Stimulated activated naive CD4-positive, alpha-beta T cell (primary cell): ENCODE data around the gene GOLIM4.
A peak's percentile ranks its signal among the peaks of the same experiment; 100 is the strongest.

Source experiments
- DNase-seq, 6 experiments: peaks; one replicate each; lab custom pipeline; 2025; lab: John Stamatoyannopoulos, UW

The GOLIM4 gene

DNA sequence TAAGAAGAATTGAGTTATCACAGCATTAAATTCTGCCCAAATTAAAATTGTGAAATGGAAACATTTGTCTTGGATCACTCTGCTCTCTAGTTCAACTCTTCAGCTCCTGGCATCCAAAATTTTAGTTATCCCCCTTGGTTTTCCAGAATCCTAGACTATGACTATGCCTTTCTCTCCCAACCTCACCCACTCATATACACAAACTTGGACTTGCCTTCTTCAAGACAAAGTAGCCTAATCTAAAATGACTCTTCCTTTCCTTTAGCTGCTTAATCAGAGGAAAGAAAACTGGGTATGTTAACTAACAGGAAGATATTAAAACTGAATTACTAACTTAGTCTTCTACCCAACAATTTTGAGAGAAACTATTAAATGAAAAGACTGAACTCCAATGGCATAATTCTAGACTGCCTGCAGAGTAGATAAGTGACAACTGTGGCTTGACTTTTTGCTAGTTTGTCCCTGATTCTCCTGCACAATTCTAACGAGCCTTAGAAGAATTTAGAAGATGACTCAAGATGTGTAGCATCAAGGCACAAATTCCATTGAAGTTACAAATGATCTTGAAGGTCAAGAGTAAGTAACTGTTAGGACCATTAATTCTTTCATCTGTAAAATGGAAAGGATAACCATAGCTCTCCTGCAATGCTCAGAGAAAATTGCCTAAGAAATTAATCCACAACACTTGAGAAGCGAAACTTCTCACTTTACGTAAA, 5.2 kb upstream of the GOLIM4 start:
- no peak for DNase-seq

DNA sequence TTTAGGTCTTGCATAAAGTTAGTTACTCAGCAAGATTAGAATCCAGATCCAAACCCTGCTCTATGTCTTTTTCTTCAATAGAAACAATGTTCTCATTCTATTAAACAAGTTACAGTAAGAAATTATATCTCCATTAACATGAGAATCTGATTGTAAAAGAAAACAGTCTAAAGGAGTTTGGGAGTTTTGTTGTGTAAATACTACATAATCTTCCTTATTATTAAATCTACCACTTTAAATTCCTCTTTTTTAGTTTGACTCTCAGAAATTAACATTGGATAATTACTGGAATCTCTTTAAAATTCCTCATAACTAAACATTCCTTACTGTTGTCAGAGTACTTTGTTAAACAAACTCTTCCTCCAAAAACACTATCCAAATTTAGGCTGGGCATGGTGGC, 1.7 kb upstream of the GOLIM4 start:
- no peak for DNase-seq

DNA sequence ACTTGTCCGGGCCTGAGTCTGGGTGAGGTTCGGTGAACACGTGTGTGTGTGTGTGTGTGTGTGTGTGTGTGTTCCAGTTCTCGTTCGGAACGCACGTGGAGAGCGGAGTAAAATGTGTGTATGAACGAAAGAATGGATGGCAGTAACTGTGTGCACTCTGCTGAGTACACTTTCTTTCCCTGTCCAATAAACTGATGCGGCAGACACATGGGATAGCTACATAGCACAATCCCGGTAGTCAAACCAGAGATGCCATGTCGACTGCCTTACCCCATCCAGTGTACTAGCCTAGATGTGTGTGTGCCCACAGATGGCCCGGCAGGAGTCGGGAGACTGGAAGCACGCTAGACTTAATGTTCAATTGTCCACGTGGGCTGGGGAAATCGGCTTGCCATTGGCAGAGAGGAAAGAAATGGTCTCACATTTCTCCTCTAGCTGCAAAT, 507 bp upstream of the GOLIM4 start:
- DNase-seq: peak in 2 of 6 experiments; percentile 5 to 16

DNA sequence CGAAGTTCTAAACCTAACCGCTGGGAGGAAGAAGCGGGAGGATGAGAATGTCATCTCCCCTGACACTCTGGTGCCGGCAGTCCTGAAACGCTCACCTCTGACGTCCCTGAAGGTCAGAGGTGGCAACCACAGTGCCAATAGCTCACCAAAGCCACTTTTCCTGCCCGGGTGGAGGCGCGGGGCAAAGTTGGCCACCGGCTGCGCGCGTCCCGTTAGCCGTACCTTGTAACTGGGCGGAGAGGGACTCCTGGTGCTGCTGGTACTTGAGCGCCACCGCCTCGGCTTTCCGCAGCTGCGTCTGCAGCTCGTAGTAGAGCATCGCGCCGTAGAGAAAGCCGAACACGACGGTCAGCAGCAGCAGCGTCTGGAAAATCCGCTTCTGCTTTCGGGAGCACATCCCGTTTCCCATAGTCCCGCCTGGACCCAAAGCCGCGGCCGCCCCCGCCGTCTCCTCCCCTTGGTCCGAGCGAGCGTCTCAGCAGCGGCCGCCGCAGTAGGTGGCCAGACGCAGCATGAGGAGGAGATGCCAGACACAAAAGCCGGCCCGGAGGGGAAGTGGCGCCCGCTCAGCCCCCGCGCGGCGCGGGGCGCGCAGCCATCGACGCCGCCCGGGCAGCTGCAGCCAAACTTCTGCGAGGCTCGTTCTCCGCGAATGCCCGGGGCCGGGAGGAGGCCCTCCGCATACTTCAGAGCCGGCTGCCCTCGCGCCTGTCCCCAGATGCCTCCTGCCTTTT, 680 bp downstream of the GOLIM4 start:
- DNase-seq: peak in 2 of 6 experiments; percentile 1 to 24

DNA sequence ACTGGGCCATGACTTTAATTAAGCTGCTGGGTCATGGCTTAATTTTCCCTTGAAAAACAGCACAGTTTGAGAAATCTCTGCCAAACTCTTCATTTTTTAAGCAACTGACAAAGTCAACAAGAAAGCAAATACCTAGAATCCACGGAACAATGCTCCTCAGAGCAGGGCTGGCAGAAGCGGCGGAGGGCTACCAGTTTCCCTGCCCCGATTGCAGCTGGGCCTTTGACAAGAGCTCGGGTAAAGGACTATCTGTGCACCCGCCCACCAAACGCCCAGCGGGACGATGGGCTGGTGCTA, 1.2 kb downstream of the GOLIM4 start:
- DNase-seq: no peak

DNA sequence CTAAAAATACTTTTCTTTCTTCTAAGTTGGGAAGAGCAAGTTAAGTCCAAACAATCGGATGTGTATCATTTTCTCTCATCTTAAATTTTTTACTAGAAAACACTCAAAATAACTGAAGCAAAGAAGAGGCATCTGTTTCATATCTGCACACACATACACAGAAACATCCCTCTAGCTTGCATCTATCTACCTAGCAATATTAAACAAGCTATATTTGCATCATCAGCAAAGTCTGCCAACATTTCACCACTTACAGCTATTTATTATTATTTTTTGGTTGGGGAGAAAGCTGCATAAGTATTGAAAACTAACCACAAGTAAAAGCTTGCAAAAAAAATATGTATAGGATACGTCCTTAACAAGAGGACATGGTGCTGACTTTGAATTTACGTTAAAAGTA, 1.9 kb downstream of the GOLIM4 start:
- no peak for DNase-seq

DNA sequence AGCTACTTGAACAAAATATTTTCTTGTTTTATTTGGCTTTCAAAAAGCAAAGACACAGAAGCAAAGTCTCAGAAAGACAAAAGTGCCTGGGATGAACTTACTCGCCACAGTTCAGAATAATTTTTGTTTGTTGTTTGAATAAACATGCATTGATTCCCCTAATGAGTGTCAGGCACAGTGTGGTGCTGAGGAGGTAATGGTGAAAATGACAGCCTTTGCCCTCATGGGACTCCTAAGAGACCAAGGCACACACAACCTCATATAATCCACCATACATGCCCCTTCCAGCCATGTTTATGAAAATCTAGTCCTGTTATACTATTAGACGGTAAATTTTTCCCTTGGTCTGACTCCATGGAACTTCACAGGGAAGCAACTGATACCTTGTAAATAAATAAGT, 2.5 kb downstream of the GOLIM4 start:
- DNase-seq: no peak

DNA sequence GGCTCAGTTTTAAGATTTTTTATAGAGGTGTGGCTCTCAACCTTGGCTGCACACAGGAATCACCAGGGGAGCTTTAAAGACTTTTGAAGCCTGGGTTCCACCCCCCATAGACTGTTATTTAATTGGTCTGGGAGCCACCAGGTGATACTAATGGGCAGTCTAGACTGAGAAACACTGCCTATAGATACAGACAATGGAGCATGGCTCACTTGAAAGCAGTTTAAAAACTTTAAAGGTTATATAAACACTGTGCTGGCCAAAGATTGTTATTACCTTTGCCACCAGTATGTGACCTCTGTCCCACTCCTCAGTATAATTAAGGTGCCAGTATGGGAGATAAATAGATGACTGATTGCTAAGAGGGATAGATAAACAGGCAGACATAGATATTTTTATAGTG, 3.8 kb downstream of the GOLIM4 start:
- DNase-seq: no peak

DNA sequence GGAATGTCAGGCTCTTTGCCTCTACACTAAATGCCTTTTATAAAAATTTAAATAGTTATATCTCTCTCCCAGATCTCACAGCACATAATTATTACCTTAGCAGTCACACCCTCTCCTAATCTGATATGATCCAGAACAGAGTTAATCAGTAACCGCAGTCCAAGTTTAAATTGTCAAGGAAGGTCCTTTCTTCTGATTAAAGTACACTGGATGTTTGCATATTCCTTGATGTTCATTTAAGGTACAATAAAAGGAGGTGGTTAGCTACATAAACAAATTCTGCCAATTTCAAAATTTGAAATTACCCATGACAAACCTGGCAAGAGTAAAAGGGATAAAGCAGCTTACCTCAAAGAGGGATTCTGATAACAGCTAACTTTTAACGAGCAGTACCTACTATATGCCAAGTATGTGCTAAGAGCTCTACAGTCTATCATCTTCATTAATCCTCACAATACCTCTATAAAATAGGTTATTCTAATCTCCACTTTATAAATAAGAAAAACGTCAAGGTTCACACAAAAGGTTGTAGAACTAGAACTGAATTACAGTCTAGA, 4.3 kb downstream of the GOLIM4 start:
- no peak for DNase-seq

DNA sequence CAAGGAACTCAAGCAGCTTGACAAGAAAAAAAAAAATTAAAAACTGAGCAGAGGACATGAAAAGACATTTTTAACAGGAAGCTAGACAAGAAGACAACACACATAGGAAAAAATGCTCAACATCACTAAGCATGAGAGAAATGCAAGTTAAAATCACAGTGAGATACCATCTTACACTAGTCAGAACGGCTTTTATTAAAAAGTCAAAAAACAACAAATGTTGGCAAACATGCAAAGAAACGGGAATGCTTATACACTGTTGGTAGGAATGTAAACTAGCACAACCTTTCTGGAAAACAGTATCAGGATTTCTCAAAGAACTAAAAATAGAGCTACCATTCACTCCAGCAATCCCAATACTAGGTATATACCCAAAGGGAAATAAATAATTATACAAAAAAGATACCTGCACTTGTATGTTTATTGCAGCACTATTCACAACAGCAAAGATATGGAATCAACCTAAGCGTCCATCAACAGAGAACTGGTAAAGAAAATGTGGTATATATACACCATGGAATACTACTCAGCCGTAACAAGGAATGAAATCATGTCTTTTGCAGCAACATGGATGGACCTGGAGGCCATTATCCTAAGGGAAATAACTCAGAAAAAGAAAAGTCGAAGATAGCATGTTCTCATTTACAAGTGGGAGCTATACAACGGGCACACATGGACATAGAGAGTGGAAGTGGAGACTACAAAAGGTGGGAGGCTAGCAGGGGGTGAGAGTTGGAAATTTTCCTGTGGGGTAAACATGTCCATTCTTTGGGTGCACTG, 5.2 kb downstream of the GOLIM4 start:
- no peak for DNase-seq

DNA sequence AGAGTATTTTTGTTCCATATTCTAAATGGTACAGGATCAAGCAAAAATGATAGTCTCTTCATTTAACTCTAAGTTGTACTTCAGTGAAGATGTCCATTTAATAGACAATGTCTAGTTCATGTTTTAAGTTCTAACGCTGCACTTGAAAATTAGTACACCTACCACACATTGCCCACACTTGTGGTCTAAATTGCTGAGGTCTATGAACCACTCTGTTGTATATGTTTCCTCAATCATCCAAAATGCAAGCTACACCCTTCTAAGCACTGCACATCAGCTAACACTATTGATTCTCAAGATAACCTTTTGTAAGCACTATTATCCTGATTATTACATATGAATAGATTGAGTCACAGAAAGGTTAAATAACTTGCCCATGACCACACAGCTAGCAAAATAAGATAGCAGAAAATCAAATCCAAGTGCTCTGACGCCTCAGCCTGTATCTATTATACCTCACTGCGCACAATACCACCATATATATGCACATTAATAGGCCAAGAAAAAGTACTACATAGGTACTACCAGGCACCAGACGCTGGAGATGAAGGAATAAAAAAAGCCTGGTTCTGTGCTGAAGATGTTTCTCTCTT, 6.4 kb downstream of the GOLIM4 start:
- no peak for DNase-seq

DNA sequence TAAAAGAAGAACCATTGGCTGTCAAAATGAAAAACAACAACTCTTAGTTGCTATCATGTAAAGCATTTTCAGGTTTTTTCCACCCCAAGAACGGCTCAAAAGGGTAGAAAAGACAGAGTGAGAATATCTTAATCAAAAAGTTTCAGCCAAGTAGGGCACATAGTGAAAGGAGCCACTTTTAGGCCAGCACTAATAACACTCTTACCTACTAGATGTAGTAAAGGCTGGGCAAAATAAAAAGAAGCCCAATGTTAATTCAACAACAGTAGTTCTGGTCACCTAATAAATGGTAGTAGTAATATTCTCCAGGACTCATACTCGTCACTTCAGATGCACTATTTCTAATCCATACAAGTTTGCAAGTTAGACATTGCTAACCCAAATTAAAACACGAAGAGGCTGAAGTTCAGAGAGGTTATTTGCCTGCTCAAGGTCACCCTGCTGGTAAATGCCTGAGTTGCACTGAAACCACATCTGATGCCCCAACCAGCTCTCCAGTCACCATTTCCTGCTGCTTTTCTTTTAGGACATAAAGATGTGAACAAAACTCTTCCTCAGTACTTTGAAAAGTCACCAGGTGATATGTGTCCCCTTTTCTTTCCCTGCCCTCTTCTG, 7.5 kb downstream of the GOLIM4 start:
- no peak for DNase-seq

DNA sequence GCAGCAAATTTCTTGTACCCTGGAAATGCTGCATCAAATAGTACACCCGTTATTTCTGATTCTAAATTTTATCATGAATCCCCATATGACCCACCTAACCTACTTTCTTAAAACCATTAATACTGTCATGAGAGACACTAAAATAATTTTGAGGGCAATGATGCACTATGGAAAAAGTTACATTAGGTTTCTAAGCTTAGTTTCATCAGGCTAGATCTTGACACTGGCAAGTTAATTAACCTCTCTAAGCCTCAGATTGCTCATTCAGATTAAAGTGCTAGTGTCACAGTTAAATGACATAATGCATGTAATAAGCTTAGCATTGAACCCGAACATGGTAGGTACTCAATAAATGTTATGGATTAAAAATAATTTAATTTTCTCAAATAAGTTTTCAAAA, 8.2 kb downstream of the GOLIM4 start:
- DNase-seq: no peak

DNA sequence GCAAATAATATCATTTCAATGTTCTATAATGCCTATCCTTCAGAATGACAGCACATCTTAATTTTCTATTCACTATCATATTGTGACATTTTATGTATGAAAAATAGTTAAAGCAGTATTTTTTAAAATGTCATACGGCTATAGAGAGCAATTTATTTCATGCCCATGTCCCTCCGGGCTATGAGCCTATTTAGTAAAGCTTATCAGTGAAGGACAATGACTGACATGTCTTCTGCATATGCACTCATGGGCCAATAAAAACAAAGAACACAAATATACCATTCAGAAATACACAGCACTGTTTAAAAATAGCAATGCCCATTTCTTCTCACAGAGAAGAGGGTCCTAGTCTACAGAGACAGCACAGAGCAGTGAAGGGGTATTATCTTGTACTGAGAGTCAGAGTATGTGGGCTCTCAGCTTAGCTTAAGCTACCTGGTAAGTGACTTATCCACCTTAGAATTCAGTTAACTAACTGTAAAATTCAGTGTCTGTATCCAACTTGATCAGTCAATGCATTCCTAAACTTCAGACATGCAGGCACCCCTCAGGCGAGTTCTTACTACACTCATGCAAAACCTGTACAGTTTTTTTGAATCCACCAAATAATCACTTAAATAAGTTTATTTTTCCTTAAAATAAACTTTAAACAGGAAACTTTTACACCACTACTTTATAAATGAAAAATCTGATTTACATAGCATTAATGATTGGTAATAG, 9.0 kb downstream of the GOLIM4 start:
- no peak for DNase-seq

DNA sequence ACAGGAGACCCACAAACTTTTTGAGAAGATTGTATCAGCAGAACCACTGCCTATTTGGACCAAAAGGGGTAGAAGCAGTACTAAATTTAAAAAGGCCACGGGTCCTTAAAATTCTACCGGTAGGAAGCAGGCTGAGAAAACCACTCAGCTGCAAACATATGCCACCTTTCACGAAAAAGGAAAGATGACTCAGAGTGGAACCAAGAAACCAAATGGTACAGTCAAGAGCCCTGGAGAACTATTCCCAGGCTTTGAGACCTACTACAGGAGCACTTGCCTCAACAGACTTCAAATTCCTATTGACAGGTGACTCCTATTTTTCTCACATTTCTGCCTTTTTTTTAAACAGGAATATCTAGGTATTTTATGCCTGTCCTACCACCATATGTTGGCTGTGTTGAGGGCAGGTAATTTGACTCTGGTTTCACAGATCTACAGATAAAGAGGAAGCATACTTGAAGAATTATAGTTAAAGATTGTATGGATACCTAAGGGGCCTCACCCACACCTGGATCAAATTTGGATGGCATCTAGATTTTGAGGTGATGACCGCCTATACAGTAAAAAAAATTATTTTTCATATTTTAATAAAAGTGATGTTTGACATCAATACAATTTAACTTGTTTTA, 10.1 kb downstream of the GOLIM4 start:
- DNase-seq: no peak

DNA sequence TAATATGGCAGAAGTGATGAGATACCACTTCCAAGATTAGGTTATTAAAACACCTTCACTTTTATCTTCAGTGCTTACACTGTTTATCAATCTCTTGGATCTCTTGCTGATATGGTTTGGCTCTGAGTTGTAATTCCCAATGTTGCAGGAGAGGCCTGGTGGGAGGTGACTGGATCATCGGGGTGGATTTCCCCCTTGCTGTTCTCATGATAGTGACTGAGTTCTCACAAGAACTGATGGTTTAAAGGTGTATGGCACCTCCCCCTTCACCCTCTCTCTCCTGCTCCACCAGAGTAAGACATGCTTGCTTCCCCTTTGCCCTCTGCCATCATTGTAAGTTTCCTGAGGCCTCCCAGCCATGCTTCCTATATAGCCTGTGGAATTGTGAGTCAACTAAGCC, 11.8 kb downstream of the GOLIM4 start:
- DNase-seq: no peak

DNA sequence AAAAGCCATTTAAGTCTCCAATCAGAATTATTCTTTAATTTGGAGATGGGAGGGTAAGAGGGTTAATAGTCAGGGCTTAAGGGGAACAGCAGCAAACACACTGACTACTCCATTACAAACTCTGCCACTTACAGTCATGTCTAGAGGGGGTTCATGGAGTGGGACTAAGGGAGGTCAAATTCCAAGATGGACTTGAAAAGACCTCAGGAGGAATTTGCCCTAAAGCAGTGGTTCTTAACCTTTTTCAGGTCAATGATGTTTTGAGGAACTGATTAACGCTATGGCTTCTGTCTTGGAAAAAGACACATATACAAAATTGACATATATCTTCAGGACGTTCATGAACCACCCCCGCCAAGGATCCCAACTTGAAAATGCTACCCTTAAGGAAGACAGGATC, 13.9 kb downstream of the GOLIM4 start:
- no peak for DNase-seq

DNA sequence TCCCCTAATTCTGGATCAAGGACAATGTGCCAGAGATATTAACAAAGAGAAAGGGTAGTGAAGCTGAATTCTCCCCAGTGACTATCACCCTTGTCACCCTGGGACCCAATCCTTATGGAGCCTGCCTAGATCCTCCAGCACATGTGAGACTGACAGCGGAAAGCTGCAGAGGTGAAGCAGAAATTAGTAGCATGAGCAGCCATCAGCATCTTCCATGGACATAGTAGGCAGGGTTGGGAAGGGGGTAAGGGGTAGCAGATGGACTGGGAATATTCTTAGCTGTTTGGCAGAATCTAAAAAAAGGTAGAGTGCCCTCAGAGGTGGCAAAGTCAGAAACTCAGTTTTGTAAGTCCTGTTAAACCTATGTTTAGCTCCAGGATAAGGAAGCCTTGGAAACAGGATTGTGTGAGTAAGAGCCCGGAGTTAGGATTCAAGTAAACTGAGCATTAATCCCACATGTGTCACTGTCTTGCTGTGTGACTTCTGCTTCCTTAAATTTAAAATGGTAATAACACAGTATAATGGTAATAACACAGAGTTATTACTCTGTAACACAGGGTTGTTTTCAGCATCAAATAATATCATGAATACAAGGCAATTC, 14.5 kb downstream of the GOLIM4 start:
- DNase-seq: no peak

DNA sequence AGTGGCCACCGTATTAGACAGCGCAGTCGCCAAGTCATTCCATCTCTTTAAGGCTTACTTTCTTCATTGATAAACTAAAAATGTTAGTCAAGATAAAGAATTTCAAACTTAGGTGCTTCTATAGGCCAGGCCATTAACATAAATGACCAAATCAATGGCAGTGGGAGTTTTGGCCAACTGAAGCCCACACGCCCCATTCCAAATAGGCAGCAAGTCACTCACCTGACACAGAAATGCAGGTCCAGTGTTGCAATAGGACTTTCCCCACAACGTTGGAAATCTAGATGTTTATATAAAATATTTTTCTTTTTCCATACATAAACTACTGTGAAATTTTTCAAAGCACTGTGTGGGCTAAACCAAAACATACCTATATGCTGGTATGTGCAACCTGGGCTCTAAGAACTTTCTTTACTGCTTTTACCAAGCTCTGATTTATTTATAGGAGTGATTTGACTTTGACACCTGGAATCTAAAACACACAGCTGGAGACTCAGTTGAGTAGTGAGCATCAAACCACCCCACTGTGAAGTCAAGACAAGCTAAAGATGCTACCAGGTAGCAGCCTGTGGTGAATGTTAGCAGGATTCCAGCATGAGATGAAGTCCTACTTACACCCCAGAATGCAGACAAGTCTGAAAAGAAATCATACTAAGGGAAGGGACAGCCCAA, 15.1 kb downstream of the GOLIM4 start:
- no peak for DNase-seq

DNA sequence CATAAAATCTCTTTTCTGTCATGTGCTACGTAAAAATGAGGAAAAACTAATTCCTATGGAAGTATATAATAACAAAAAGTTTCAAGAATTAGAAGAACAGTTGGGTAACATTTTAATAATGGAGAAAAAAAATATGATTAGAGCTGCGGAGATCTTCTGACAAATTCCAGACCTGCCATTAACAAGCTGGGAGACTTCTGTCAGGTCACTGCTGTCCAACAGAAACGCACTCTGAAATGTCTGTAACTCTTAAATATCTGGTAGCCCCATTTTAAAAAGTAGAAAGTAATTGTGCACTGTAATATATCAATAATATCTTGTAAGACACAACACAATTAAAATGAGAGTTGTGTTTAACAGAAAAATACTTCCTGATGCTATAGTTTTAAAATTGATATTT, 15.7 kb downstream of the GOLIM4 start:
- no peak for DNase-seq
